Progenitor cell of endocrine pancreas (in vitro differentiated cells): Measurements from ENCODE around the gene USF2. TPM values are rescaled to one million over a fixed set of nuclear protein-coding genes. Genes with fewer than 3 reads are reported as not detected.

Experiments
- DNase-seq: peaks from one replicate; pipeline ENCODE4 v3.0.0; 2021; ENCODE audit warnings: low spot score; ENCODE audit not compliant: unreplicated experiment
- H3K27ac Mint-ChIP-seq: 2 replicates; pipeline ENCODE4 v1.8.0; 2021; ENCODE audit warnings: mild to moderate bottlenecking, moderate library complexity, mixed read lengths
- H3K27me3 Mint-ChIP-seq: 2 replicates; pipeline ENCODE4 v1.8.0; 2021; ENCODE audit warnings: mixed read lengths
- H3K36me3 Mint-ChIP-seq: 2 replicates; pipeline ENCODE4 v1.8.0; 2022; ENCODE audit warnings: mixed read lengths; ENCODE audit not compliant: insufficient read depth
- H3K4me1 Mint-ChIP-seq: 2 replicates; pipeline ENCODE4 v1.8.0; 2021; ENCODE audit warnings: low read depth, mixed read lengths
- H3K4me3 Mint-ChIP-seq: 2 replicates; pipeline ENCODE4 v1.8.0; 2021; ENCODE audit warnings: low read depth, mild to moderate bottlenecking, moderate library complexity, mixed read lengths
- H3K9me3 Mint-ChIP-seq: 2 replicates; pipeline ENCODE4 v1.8.0; 2021; ENCODE audit warnings: low read depth, mixed read lengths
- total RNA-seq: library from RNA; stranded (reverse); gene quantifications from 2 replicates; pipeline ENCODE4 v1.2.1, GENCODE V29; 2021
- TF ChIP-seq, protein P1 (sequence below): fragments of 200-600 bp; sonication (generic); IDR thresholded peaks from one replicate; pipeline ENCODE4 v1.5.0; 2021; ENCODE audit warnings: antibody characterized with exemption, mild to moderate bottlenecking; ENCODE audit not compliant: unreplicated experiment

Gene USF2
- total RNA-seq, 1 donor from 2014 or later: 126 TPM

- no peaks in the 10 kb centered on the region for H3K27me3 Mint-ChIP-seq
- peak overlapping the region; percentile 97 for H3K4me3 Mint-ChIP-seq
Measured at GRCh38 chr19:35251456-35251855, 17.3 kb upstream of the USF2 start.

GRCh38 chr19:35253316-35254286 lies 15.2 kb upstream of the USF2 start:
- H3K36me3 Mint-ChIP-seq: peaks cover 26% of the 10 kb centered on the region
- H3K4me1 Mint-ChIP-seq: peaks cover 38% of the 10 kb centered on the region
- H3K27me3 Mint-ChIP-seq: no peaks in the 10 kb centered on the region
- DNase-seq: no peak
- TF ChIP-seq, protein P1, sequence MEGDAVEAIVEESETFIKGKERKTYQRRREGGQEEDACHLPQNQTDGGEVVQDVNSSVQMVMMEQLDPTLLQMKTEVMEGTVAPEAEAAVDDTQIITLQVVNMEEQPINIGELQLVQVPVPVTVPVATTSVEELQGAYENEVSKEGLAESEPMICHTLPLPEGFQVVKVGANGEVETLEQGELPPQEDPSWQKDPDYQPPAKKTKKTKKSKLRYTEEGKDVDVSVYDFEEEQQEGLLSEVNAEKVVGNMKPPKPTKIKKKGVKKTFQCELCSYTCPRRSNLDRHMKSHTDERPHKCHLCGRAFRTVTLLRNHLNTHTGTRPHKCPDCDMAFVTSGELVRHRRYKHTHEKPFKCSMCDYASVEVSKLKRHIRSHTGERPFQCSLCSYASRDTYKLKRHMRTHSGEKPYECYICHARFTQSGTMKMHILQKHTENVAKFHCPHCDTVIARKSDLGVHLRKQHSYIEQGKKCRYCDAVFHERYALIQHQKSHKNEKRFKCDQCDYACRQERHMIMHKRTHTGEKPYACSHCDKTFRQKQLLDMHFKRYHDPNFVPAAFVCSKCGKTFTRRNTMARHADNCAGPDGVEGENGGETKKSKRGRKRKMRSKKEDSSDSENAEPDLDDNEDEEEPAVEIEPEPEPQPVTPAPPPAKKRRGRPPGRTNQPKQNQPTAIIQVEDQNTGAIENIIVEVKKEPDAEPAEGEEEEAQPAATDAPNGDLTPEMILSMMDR: no peak
- H3K9me3 Mint-ChIP-seq: no peaks in the 10 kb centered on the region
- peak overlapping the region; percentile 1 for H3K4me3 Mint-ChIP-seq
- peak overlapping the region; percentile 73 for H3K27ac Mint-ChIP-seq

More at GRCh38 chr19:35251456-35251855, 17.3 kb upstream of the USF2 start:
- TF ChIP-seq, protein P1: no peak
- no peak for DNase-seq
- Mint-ChIP-seq H3K9me3 (no peaks in the 10 kb centered on the region), H3K27ac (peak overlapping the region; percentile 22), H3K4me1 (peaks cover 37% of the 10 kb centered on the region), H3K36me3 (peaks cover 25% of the 10 kb centered on the region)

- Mint-ChIP-seq H3K4me3 (no peak overlapping the region), H3K36me3 (peaks cover 26% of the 10 kb centered on the region), H3K9me3 (no peaks in the 10 kb centered on the region), H3K27ac (peak overlapping the region; percentile 23), H3K27me3 (no peaks in the 10 kb centered on the region), H3K4me1 (peaks cover 33% of the 10 kb centered on the region)
- TF ChIP-seq, protein P1: no peak
- no peak for DNase-seq
Measured at GRCh38 chr19:35254341-35255297, 14.1 kb upstream of the USF2 start.

DNA sequence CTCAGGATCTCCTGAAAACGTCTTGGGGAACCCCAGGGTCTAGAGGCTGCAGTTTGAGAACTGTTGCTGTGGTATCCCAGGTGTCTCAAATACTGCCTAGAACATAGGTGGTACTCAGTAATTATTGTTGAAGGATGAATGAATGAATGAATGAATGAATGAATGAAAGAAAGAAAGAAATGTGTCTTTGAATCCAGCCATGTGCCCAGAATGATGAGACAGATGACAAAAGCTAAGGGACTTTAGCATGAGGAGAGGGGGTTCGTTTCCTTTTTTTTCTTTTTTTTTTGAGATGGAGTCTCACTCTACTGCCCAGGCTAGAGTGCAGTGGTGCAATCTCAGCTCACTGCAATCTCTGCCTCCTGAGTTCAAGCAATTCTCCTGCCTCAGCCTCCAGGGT lies 12.2 kb upstream of the USF2 start:
- Mint-ChIP-seq H3K4me1 (peaks cover 22% of the 10 kb centered on the region), H3K27me3 (no peaks in the 10 kb centered on the region), H3K9me3 (no peaks in the 10 kb centered on the region), H3K36me3 (peaks cover 25% of the 10 kb centered on the region), H3K27ac (no peak overlapping the region), H3K4me3 (no peak overlapping the region)
- no peak for DNase-seq
- TF ChIP-seq, protein P1: no peak

- peaks cover 24% of the 10 kb centered on the region for H3K36me3 Mint-ChIP-seq
- no peaks in the 10 kb centered on the region for H3K27me3 Mint-ChIP-seq
- DNase-seq: no peak
- H3K4me3 Mint-ChIP-seq: no peak overlapping the region
- H3K27ac Mint-ChIP-seq: no peak overlapping the region
- H3K9me3 Mint-ChIP-seq: no peaks in the 10 kb centered on the region
- peaks cover 21% of the 10 kb centered on the region for H3K4me1 Mint-ChIP-seq
- TF ChIP-seq, protein P1: no peak
Measured at GRCh38 chr19:35257113-35257461, 11.7 kb upstream of the USF2 start.
